Loucy (cell line): ENCODE data around the gene CBFB.

ENCODE experiments used
- CTCF ChIP-seq: fragments of 200-600 bp; sonication (generic); conservative IDR thresholded peaks from 2 replicates; pipeline ENCODE4 v1.5.1; 2014; ENCODE audit warnings: mild to moderate bottlenecking, antibody characterized with exemption, low read length
- EZH2phosphoT487 ChIP-seq: fragments of 200-600 bp; IDR thresholded peaks from 2 replicates; pipeline ENCODE4 v1.6.1; 2018; ENCODE audit warnings: antibody characterized with exemption, mild to moderate bottlenecking, moderate library complexity, borderline replicate concordance

DNA sequence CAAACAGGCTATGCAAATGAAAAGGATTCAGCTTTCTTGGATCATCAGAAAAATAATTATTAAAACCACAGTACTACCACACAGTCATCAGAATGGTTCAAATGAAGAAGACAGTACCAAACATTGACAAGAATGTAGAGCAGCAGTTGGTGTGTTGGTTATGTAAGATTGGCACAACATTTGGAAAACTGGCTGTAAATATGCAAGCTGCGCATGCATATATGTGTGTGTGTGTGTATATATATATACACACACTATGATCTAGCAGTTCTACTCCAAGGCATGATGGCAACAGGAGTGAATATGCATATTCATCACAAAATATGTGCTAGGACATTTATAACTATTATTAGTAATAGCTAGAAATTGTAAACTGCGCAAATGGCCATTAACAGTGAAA lies 46.4 kb downstream of the CBFB start:
- TF ChIP-seq CTCF (no peak), EZH2phosphoT487 (no peak)
